ENCODE results near the gene KCNAB2.

GRCh38 chr1:6010554-6010953 lies 35.1 kb upstream of the KCNAB2 start:
- TF ChIP-seq CTCF (IDR thresholded peaks at IDR 0.05): no peak
- no peak for TF ChIP-seq POLR2A (IDR thresholded peaks at IDR 0.05)

All from right lobe of liver (tissue), 4 donors.